Liver (tissue), 9 donors: ENCODE results near the gene LUC7L3. TPM values are rescaled to one million over a fixed set of nuclear protein-coding genes. Genes with fewer than 3 reads are reported as not detected.

Experiments used
- DNase-seq: peaks from one replicate; pipeline ENCODE4 v3.0.0-alpha.2; 2017; ENCODE audit warnings: low spot score
- H3K27ac ChIP-seq, 2 donors: one replicate each; pipeline ENCODE4 v1.7.0; 2013; ENCODE audit warnings: inconsistent platforms in 2 of 2, low read length in 2 of 2, control low read depth in 1 of 2, low read depth in 1 of 2, mild to moderate bottlenecking in 1 of 2
- H3K27me3 ChIP-seq, 4 donors: one replicate each; pipeline versions ENCODE4 v1.6.1 to v1.7.0; 2013; ENCODE audit warnings: low read length in 3 of 4, inconsistent platforms in 1 of 4, mild to moderate bottlenecking in 1 of 4, moderate library complexity in 1 of 4; ENCODE audit not compliant: control insufficient read depth in 4 of 4, insufficient read depth in 4 of 4
- H3K36me3 ChIP-seq, 4 donors: one replicate each; pipeline versions ENCODE4 v1.6.1 to v1.7.0; 2013; ENCODE audit warnings: low read length in 3 of 4, mild to moderate bottlenecking in 3 of 4, low read depth in 1 of 4, moderate library complexity in 1 of 4; ENCODE audit not compliant: control insufficient read depth in 4 of 4, insufficient read depth in 3 of 4
- H3K4me1 ChIP-seq, 4 donors: one replicate each; pipeline versions ENCODE4 v1.6.1 to v1.7.0; 2013; ENCODE audit warnings: low read length in 3 of 4, mild to moderate bottlenecking in 3 of 4, moderate library complexity in 1 of 4; ENCODE audit not compliant: control insufficient read depth in 4 of 4, insufficient read depth in 4 of 4
- H3K4me3 ChIP-seq, 3 donors: one replicate each; pipeline versions ENCODE4 v1.6.1 to v1.7.0; 2013; ENCODE audit warnings: low read length in 3 of 3, control low read depth in 1 of 3, low read depth in 1 of 3, mild to moderate bottlenecking in 1 of 3
- H3K9ac ChIP-seq, 2 donors: one replicate each; pipeline ENCODE4 v1.7.0; 2013; ENCODE audit warnings: low read length in 2 of 2, mild to moderate bottlenecking in 2 of 2, moderate library complexity in 2 of 2, control low read depth in 1 of 2, low read depth in 1 of 2
- H3K9me3 ChIP-seq, 4 donors: one replicate each; pipeline versions ENCODE4 v1.6.1 to v1.7.0; 2013; ENCODE audit warnings: low read length in 3 of 4; ENCODE audit not compliant: control insufficient read depth in 4 of 4
- EGR1 ChIP-seq, 2 donors: IDR thresholded peaks; 2 replicates each; pipeline ENCODE4 v1.6.1; 2016 to 2018; ENCODE audit warnings: antibody characterized with exemption in 2 of 2, low read depth in 2 of 2
- FOXA1 ChIP-seq: IDR thresholded peaks from 2 replicates; pipeline ENCODE4 v1.6.1; 2016; ENCODE audit warnings: antibody characterized with exemption
- FOXA2 ChIP-seq: IDR thresholded peaks from 2 replicates; pipeline ENCODE4 v1.6.1; 2016; ENCODE audit warnings: antibody characterized with exemption
- GABPA ChIP-seq, 2 donors: IDR thresholded peaks in 1 of 2; conservative IDR thresholded peaks in 1 of 2; 2 replicates each; pipeline ENCODE4 v1.6.1; 2016; ENCODE audit warnings: antibody characterized with exemption in 2 of 2, mild to moderate bottlenecking in 1 of 2, moderate library complexity in 1 of 2
- HNF4A ChIP-seq, 2 donors: conservative IDR thresholded peaks; 2 replicates each; pipeline ENCODE4 v1.6.1; 2016; ENCODE audit warnings: antibody characterized with exemption in 2 of 2, mild to moderate bottlenecking in 2 of 2
- HNF4G ChIP-seq: IDR thresholded peaks from 2 replicates; pipeline ENCODE4 v1.6.1; 2016; ENCODE audit warnings: antibody characterized with exemption
- JUND ChIP-seq, 2 donors: IDR thresholded peaks; 2 replicates each; pipeline ENCODE4 v1.6.1; 2016; ENCODE audit warnings: antibody characterized with exemption in 2 of 2
- NR2F2 ChIP-seq: IDR thresholded peaks from 2 replicates; pipeline ENCODE4 v1.6.1; 2016; ENCODE audit warnings: antibody characterized with exemption
- RAD21 ChIP-seq, 2 donors: IDR thresholded peaks; 2 replicates each; pipeline ENCODE4 v1.6.1; 2016; ENCODE audit warnings: antibody characterized with exemption in 2 of 2, mild to moderate bottlenecking in 2 of 2
- RXRA ChIP-seq, 2 donors: IDR thresholded peaks; 2 replicates each; pipeline ENCODE4 v1.6.1; 2017 to 2018; ENCODE audit warnings: antibody characterized with exemption in 2 of 2, mild to moderate bottlenecking in 1 of 2
- SP1 ChIP-seq: IDR thresholded peaks from 2 replicates; pipeline ENCODE4 v1.6.1; 2018; ENCODE audit warnings: antibody characterized with exemption, mild to moderate bottlenecking
- TAF1 ChIP-seq: conservative IDR thresholded peaks from 2 replicates; pipeline ENCODE4 v1.6.1; 2016; ENCODE audit warnings: antibody characterized with exemption, mild to moderate bottlenecking
- YY1 ChIP-seq: IDR thresholded peaks from 2 replicates; pipeline ENCODE4 v1.6.1; 2016; ENCODE audit warnings: antibody characterized with exemption, mild to moderate bottlenecking
- WGBS: extraction: QIAGEN DNeasy Blood & Tissue Kit; methylation state at CpG from one replicate; pipeline ENCODE4 v1.1.7; 2013; 5-methylcytosine and 5-hydroxymethylcytosine counted together
- polyA plus RNA-seq, 2 donors: library from polyadenylated mRNA; stranded (reverse) in 1 of 2; unstranded in 1 of 2; fragments of 200-250 nt in 1 of 2; fragments of >200 nt in 1 of 2; fragmentation: Nextera tagmentation in 1 of 2; extraction: Ambion mirVana in 1 of 2; gene quantifications; one replicate each; pipeline versions ENCODE4 v1.2.1 to v1.2.3, GENCODE V29; 2013 to 2015
- total RNA-seq, 2 donors: library from RNA; depleted of rRNA; stranded (reverse); fragments of >200 nt; gene quantifications; one replicate each; pipeline ENCODE4 v1.2.3, GENCODE V29; 2014
- TF ChIP-seq, protein P1 (sequence below): IDR thresholded peaks from 2 replicates; pipeline ENCODE4 v1.6.1; 2016; ENCODE audit warnings: antibody characterized with exemption
- TF ChIP-seq, protein P2 (sequence below): IDR thresholded peaks from 2 replicates; pipeline ENCODE4 v1.6.1; 2016; ENCODE audit warnings: antibody characterized with exemption, mild to moderate bottlenecking
- TF ChIP-seq, protein P3 (sequence below): IDR thresholded peaks from 2 replicates; pipeline ENCODE4 v1.6.1; 2016; ENCODE audit warnings: antibody characterized with exemption
- TF ChIP-seq, protein P4 (sequence below): fragments of 150-350 bp; IDR thresholded peaks from 2 replicates; pipeline ENCODE4 v1.5.1; 2017; ENCODE audit warnings: improper control_type of control experiment, low read depth, low read length; ENCODE audit not compliant: missing input control
- TF ChIP-seq, protein P5 (sequence below): IDR thresholded peaks from 2 replicates; pipeline ENCODE4 v1.6.1; 2016; ENCODE audit warnings: antibody characterized with exemption
- donor health status: healthy.
- donor health status: healthy.
- donor health status: healthy.
- donor health status: healthy.
- donor health status: healthy.

The LUC7L3 gene
- total and polyA plus RNA-seq, 4 donors, result 15.5 to 126 (median 26.2) TPM

DNA sequence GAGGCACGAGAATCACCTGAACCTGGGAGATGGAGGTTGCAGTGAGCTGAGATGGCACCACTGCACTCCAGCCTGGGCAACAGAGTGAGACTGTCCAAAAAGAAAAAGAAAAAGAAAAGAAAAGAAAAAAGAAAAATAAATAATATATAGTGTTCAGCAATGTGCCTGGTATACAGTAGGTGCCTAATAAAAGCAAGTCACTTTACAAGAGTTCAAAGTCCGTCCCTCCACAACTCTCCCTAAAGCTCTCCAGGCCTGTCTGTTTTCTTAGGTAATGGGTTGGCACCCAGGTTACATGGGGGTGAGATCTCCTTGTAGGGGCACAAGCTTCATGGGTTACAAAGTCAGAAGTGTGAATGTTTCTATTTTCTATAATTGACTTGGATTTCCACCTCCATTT is 64.5 kb downstream of the LUC7L3 start (continued):
- TF ChIP-seq, protein P1, sequence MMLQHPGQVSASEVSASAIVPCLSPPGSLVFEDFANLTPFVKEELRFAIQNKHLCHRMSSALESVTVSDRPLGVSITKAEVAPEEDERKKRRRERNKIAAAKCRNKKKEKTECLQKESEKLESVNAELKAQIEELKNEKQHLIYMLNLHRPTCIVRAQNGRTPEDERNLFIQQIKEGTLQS, result no peak
- no peak for TF ChIP-seq HNF4G
- no peak for TF ChIP-seq NR2F2
- no peak for TF ChIP-seq SP1
- no peak for TF ChIP-seq TAF1
- TF ChIP-seq RXRA (IDR thresholded peaks at IDR 0.05), result no peak
- TF ChIP-seq EGR1 (IDR thresholded peaks at IDR 0.05; ENCODE audit: low read depth in 2 of 2), result no peak

DNA sequence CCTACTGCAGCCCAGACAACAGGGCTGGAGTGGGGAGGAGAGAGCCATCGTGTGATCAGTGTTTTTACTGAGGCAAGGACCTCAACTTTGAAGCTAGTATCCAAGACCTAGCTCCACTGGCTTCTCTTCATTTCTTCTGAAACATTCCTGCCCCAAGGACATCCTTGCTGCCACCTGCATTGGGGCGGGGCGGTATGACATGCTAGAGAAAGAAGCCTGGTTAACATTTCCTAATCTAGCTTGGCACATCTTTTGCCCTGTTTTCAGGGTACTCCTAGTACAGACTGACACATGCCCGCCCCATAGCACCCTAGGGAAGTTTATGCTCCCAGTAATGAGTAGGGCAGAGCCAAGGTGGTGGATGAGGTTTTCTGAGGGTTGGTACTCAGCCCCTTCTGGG is 65.7 kb downstream of the LUC7L3 start:
- no peaks in the 10 kb centered on the region for H3K36me3 ChIP-seq
- no peak for TF ChIP-seq FOXA1
- H3K4me1 ChIP-seq, result peaks cover 3 to 11% (median 4%) of the 10 kb centered on the region in 4 donors
- WGBS, result 76% methylated on average over 4 of the region's 4 CpGs
- no peaks in the 10 kb centered on the region for H3K9me3 ChIP-seq
- DNase-seq, result no peak
- no peak overlapping the region for H3K4me3 ChIP-seq
- H3K27ac ChIP-seq, result no peak overlapping the region
- no peaks in the 10 kb centered on the region for H3K27me3 ChIP-seq
- no peak overlapping the region for H3K9ac ChIP-seq

DNA sequence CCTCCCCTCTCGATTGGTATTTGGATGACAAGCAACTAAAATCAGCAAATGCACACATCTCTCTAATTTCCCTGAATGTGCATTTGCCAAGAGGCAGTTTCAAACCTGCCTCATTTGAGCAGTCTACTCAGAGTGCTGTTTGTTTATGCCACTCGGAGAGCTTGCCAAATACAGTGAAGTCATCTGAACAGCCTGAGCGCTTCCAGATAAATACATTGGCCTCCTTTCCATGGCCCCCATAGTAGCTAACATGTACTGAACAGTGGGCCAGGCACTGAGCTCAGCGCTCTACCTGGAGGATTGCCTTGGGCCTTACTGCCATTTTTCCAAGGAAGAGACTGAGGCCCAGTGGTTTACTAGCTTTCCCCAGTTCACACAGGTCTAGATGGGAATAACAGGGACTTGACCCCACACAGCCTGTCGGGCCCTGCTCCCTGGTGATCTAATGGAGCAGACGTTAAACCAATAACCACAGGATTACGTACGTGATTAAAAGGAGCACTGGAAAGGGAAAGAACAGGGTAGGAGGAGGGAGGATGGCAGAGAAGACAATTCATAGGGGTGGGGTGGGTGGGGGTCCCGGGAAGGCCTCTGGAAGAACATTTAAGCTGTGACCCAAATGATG is 66.7 kb downstream of the LUC7L3 start:
- no peak for DNase-seq
- TF ChIP-seq RAD21 (IDR thresholded peaks at IDR 0.05) (peak in 1 of 2 donors; percentile 57), SP1 (peak; percentile 55), HNF4A (conservative IDR thresholded peaks at IDR 0.05) (peak; percentile 22 to 36), HNF4G (no peak), RXRA (IDR thresholded peaks at IDR 0.05) (no peak), FOXA2 (no peak), TAF1 (no peak), GABPA (IDR thresholded peaks at IDR 0.05 in 1 of 2, conservative IDR thresholded peaks at IDR 0.05 in 1 of 2) (no peak), YY1 (no peak), NR2F2 (no peak), FOXA1 (no peak), EGR1 (IDR thresholded peaks at IDR 0.05; ENCODE audit: low read depth in 2 of 2) (no peak), JUND (IDR thresholded peaks at IDR 0.05) (peak in 1 of 2 donors; percentile 32)
- TF ChIP-seq, protein P2, sequence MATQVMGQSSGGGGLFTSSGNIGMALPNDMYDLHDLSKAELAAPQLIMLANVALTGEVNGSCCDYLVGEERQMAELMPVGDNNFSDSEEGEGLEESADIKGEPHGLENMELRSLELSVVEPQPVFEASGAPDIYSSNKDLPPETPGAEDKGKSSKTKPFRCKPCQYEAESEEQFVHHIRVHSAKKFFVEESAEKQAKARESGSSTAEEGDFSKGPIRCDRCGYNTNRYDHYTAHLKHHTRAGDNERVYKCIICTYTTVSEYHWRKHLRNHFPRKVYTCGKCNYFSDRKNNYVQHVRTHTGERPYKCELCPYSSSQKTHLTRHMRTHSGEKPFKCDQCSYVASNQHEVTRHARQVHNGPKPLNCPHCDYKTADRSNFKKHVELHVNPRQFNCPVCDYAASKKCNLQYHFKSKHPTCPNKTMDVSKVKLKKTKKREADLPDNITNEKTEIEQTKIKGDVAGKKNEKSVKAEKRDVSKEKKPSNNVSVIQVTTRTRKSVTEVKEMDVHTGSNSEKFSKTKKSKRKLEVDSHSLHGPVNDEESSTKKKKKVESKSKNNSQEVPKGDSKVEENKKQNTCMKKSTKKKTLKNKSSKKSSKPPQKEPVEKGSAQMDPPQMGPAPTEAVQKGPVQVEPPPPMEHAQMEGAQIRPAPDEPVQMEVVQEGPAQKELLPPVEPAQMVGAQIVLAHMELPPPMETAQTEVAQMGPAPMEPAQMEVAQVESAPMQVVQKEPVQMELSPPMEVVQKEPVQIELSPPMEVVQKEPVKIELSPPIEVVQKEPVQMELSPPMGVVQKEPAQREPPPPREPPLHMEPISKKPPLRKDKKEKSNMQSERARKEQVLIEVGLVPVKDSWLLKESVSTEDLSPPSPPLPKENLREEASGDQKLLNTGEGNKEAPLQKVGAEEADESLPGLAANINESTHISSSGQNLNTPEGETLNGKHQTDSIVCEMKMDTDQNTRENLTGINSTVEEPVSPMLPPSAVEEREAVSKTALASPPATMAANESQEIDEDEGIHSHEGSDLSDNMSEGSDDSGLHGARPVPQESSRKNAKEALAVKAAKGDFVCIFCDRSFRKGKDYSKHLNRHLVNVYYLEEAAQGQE, result no peak
- TF ChIP-seq, protein P1, result no peak
- TF ChIP-seq, protein P3, sequence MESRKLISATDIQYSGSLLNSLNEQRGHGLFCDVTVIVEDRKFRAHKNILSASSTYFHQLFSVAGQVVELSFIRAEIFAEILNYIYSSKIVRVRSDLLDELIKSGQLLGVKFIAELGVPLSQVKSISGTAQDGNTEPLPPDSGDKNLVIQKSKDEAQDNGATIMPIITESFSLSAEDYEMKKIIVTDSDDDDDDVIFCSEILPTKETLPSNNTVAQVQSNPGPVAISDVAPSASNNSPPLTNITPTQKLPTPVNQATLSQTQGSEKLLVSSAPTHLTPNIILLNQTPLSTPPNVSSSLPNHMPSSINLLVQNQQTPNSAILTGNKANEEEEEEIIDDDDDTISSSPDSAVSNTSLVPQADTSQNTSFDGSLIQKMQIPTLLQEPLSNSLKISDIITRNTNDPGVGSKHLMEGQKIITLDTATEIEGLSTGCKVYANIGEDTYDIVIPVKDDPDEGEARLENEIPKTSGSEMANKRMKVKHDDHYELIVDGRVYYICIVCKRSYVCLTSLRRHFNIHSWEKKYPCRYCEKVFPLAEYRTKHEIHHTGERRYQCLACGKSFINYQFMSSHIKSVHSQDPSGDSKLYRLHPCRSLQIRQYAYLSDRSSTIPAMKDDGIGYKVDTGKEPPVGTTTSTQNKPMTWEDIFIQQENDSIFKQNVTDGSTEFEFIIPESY, result no peak
- TF ChIP-seq, protein P4, sequence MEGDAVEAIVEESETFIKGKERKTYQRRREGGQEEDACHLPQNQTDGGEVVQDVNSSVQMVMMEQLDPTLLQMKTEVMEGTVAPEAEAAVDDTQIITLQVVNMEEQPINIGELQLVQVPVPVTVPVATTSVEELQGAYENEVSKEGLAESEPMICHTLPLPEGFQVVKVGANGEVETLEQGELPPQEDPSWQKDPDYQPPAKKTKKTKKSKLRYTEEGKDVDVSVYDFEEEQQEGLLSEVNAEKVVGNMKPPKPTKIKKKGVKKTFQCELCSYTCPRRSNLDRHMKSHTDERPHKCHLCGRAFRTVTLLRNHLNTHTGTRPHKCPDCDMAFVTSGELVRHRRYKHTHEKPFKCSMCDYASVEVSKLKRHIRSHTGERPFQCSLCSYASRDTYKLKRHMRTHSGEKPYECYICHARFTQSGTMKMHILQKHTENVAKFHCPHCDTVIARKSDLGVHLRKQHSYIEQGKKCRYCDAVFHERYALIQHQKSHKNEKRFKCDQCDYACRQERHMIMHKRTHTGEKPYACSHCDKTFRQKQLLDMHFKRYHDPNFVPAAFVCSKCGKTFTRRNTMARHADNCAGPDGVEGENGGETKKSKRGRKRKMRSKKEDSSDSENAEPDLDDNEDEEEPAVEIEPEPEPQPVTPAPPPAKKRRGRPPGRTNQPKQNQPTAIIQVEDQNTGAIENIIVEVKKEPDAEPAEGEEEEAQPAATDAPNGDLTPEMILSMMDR, result no peak
- TF ChIP-seq, protein P5, sequence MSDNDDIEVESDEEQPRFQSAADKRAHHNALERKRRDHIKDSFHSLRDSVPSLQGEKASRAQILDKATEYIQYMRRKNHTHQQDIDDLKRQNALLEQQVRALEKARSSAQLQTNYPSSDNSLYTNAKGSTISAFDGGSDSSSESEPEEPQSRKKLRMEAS, result no peak
- Histone ChIP-seq H3K9me3 (no peaks in the 10 kb centered on the region), H3K4me1 (peaks cover 3 to 11% (median 4%) of the 10 kb centered on the region in 4 donors), H3K27me3 (no peaks in the 10 kb centered on the region), H3K4me3 (no peak overlapping the region), H3K36me3 (no peaks in the 10 kb centered on the region), H3K9ac (no peak overlapping the region), H3K27ac (peak overlapping the region in 1 of 2 donors; percentile 5)
- WGBS, result 57% methylated on average over 9 of the region's 9 CpGs
